GM21529 (cell line): ENCODE data around the gene TNFSF13.

Source experiments
- ATAC-seq: cut with Tn5 transposase; IDR thresholded peaks from one replicate; pipeline ENCODE4 v1.9.1; 2021; ENCODE audit not compliant: unreplicated experiment

TNFSF13 gene

DNA sequence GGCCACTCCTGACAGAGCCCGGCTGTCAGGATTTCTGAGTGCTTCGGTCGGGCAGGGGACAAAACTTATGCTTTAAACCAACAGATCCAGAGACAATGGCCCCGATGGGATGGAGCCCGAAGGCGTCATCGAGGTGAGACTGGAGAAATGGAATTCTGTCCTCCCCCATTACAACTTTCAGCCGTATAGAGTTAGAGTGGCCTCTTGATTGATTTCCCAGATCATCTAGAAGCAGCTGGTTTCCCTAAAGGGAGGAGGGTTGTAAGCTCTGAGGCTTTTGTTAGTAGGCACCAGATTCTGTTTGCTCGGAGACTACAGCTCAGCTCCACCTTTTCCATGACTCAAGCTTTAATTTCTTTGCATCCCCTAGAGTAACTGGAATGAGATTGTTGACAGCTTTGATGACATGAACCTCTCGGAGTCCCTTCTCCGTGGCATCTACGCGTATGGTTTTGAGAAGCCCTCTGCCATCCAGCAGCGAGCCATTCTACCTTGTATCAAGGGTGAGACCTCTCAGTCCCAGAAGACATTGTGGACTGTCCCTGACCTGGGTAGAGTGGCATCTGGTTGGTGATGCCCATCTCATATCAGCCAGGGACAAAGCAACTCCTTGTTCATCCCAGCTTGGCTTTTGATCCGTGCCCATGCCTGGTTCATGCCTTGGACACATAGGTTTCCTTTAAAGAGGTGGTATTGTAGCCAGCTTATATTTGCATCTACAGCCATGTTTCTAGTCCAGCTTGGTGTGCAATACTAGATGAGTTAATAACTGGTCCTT is 15.8 kb downstream of the TNFSF13 start:
- no peak for ATAC-seq

DNA sequence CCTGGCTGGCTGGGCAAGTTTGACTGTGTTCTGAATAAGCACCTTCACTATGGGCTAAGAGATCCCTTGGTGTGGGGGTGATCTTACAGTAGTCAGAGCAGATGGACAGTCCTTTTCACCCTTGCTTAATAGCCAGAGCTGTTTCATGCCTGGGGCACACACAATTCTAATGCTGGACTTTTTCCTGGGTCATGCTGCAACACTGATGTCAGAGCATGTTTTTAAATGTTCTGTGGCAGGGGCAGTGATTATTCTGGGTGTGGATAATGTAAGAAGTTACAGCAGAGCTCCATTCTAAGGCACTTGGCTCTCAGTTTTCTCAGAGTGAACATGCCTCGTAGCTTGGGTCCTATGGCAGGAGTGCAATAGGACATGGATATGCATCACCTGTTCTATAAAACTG is 16.9 kb downstream of the TNFSF13 start:
- ATAC-seq, result no peak

- no peak for ATAC-seq
These were observed 17.4 kb downstream of the TNFSF13 start for GRCh38 chr17:7575959-7576358.

DNA sequence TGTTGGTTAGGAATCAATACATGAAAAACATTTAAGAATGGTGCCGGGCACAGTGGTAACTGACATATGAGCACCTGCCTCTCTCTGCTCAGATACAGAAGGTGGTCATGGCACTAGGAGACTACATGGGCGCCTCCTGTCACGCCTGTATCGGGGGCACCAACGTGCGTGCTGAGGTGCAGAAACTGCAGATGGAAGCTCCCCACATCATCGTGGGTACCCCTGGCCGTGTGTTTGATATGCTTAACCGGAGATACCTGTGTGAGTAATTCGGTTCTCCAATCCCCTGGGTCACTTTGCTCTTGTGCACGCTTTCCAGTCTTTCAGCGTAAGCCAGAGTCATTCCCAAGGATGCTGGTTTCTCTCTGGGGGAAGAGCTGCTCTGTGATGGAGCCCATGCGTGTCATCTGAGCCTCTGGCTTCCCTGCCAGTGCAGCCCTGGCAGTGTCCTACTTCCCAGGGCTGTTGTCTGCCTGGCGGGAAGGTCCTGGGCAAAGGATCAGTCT is 17.9 kb downstream of the TNFSF13 start:
- no peak for ATAC-seq

DNA sequence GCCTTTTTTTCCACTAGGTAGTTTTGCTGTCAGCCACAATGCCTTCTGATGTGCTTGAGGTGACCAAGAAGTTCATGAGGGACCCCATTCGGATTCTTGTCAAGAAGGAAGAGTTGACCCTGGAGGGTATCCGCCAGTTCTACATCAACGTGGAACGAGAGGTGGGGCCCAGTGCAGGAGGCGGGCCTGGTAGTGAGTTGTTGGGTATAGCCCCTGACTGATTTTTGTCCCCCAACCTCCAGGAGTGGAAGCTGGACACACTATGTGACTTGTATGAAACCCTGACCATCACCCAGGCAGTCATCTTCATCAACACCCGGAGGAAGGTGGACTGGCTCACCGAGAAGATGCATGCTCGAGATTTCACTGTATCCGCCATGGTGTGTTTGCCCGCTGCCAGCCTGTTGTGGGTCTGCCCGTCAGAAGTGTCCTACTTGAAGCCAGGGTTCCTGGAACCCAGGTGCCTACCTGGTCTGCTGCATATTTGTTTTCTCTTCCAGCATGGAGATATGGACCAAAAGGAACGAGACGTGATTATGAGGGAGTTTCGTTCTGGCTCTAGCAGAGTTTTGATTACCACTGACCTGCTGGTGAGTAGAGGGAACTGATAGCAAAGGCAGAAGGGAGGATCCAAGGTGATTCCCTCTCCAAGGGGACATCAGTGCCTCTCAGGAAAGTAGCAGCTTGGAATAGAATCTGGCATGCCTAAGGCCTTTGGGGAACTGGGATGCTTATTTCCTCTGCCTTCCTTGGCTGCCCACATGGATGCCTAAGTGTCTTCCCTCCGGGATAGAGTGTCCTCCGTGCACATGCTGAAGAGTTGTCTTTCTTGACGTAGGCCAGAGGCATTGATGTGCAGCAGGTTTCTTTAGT is 19.0 kb downstream of the TNFSF13 start:
- ATAC-seq, result no peak

GRCh38 chr17:7579001-7579833 is 20.7 kb downstream of the TNFSF13 start, which contains the start of gene CD68:
Gene CD68, plus strand, starts transcription at chr17:7579638. Its CDS starts 40 bp downstream, at chr17:7579678.
- peak; percentile 54 for ATAC-seq

GRCh38 chr17:7579834-7580603 is 21.5 kb downstream of the TNFSF13 start:
- ATAC-seq, result peak; percentile 0

- ATAC-seq, result no peak
These were observed 22.3 kb downstream of the TNFSF13 start for GRCh38 chr17:7580604-7581575.

DNA sequence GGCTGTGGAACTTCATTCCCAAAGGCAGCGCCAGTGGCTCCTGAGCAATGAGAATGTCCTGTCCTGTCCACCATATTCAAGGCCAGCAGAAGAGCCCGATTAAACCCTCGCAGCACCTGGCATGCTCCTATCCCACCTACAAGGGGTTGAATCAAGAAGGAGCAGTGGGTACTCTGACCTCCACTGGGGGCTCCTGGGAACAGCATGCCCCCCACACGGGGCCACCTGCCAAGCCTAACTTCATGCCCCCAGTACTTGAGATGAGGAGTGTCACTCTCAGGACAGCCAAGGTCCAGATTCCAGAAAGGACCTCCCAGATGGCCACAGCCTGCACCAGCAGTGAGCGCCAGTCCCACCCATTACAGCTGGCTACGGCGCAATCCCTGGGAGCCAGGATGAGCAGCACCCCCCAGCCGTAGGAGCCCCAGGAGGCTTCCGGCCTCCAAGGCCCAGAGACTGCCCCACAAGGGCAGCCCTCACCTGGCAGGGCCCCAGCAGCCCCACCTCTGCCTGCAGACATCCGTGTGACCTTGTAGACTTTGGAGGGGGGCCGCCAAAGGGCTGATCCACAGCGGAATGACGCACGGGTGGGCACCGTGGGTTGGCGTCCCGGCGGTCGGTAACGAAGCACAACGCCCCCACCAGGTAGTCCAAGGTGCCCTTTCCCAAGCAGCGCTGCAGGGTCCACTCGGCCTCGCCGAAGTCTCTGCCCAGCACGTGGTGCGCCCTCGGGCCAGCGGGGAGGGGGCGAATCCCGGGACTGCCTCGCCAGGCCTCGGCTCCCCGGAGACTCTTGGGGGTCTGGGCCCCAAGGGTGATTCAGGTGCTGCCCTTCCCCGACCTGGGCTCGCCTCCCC is 24.1 kb downstream of the TNFSF13 start:
- no peak for ATAC-seq

DNA sequence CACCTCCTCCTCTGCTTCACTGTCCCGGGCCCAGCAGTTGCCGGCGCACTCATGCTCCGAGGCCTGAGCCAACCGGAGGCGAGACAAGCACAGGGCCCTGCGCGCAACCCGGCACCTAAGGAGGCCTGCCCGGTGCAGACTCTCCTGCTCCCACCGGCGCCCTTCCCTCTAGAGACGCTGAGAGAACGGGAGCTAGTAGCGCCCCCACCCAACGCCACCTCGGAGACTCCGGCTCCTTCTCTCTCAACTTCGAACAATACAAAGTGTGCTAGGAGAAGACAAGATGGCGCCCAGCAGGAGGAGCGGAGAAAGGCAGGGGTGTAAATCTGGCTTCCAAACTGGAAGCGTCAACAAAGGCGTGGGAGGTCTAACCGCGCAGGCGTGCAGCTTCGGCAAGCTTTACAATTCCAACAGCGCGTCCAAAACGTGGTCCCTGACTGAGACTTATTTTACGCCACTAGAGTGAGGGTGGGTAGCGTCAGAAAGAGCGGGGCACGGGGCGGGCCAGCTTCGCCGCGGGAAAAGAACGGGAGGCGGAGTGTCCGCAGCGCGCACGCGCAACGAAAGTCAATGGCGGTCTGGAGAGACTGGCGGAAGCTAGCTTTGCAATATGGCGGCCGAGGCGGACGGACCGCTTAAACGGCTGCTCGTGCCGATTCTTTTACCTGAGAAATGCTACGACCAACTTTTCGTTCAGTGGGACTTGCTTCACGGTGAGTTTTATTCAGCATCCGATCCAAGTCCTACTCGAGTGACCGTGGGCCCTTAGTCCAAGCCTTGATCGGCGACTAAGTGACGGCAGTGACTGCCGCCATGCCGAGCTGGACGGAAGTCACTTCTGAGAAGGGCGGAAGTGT is 24.9 kb downstream of the TNFSF13 start, which contains the start of gene MPDU1:
Gene MPDU1, plus strand, starts transcription at position 600 of the 857 bp plus-strand sequence. Its CDS starts 11 bp downstream, at position 611.
- ATAC-seq, result peak; percentile 61

DNA sequence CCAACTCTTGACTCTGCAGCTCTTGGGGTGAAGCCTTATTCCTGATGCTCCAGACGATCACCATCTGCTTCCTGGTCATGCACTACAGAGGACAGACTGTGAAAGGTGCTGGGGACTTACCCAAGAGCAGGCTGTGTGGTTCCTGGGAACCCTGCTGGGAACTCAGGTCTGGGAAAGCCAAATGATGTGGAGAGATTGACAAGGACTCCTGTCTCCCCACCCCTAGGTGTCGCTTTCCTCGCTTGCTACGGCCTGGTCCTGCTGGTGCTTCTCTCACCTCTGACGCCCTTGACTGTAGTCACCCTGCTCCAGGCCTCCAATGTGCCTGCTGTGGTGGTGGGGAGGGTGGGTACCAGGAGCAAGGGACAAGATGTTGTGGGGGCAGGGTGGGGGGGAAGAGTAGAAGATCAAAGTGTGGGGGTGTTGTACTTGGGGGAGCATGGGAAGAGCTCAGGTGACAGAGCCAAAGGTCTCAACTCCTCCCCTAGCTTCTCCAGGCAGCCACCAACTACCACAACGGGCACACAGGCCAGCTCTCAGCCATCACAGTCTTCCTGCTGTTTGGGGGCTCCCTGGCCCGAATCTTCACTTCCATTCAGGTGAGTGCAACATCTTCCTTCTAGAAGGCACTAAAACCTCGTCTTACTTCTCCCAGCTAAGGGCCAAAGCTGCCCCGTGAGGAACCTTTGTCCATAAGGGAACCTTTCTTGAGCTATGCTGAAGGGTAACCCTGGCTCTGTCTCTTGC is 28.3 kb downstream of the TNFSF13 start:
- ATAC-seq, result no peak

DNA sequence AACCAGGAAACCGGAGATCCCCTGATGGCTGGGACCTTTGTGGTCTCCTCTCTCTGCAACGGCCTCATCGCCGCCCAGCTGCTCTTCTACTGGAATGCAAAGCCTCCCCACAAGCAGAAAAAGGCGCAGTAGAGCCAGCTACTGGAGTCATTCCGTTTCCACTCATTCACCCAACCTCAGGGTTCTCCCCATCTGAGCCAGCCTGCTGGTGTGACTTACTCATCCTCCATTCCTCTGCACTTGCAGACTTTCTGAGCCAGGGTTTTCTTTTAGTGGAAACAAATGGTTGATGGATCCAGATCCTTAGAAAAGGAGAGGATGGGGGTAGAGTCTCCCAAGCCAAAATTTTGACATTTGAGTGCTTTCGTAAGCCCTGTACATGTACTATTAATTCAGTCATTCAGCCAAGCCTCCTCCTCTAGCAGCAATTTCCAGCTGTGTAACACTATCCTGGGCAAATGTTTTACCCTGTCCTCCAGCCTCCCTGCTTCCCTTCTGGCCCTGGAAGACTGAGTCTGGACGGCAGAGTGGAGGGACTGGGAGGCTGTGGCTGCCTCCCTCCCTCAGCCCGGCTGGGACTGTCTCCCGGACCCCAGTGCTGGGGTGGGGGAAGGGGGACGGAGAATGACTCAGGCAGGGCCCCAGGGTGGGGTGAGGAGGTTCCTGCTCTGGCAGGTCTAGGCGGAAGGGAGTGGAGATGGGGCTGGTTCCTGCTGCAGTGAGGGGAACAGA is 29.0 kb downstream of the TNFSF13 start:
- no peak for ATAC-seq

- no peak for ATAC-seq
These were observed 30.1 kb downstream of the TNFSF13 start for GRCh38 chr17:7588553-7589203.

GRCh38 chr17:7589204-7589868 is 30.8 kb downstream of the TNFSF13 start:
- ATAC-seq, result no peak
